Measurements from ENCODE around the gene NFILZ. TPM values are rescaled to one million over a fixed set of nuclear protein-coding genes. Genes with fewer than 3 reads are reported as not detected.

The NFILZ gene
- total RNA-seq, 1 experiment from 2014 or later = not detected

GRCh38 chr19:8665468-8666213 lies 35.2 kb downstream of the NFILZ start:
- H3K9me3 ChIP-seq (replicated peaks) = no peaks in the 10 kb centered on the region
- DNase-seq (ENCODE audit: low read depth in 1 of 2, low spot score in 2 of 2) = no peak
- H3K4me1 ChIP-seq (replicated peaks) = no peaks in the 10 kb centered on the region
- H3K36me3 ChIP-seq = no peaks in the 10 kb centered on the region
- no peaks in the 10 kb centered on the region for H3K27me3 ChIP-seq (replicated peaks)
- H3K4me3 ChIP-seq = no peak overlapping the region
- H3K27ac ChIP-seq = no peak overlapping the region

- H3K4me1 ChIP-seq (replicated peaks) = no peaks in the 10 kb centered on the region
- no peak for DNase-seq (ENCODE audit: low read depth in 1 of 2, low spot score in 2 of 2)
- H3K27ac ChIP-seq = no peak overlapping the region
- H3K27me3 ChIP-seq (replicated peaks) = no peaks in the 10 kb centered on the region
- no peaks in the 10 kb centered on the region for H3K36me3 ChIP-seq
- no peak overlapping the region for H3K4me3 ChIP-seq
- H3K9me3 ChIP-seq (replicated peaks) = no peaks in the 10 kb centered on the region
These were observed 36.5 kb downstream of the NFILZ start for GRCh38 chr19:8666814-8667405.

- Histone ChIP-seq H3K4me1 (replicated peaks) (no peaks in the 10 kb centered on the region), H3K36me3 (no peaks in the 10 kb centered on the region), H3K27ac (no peak overlapping the region), H3K4me3 (no peak overlapping the region), H3K9me3 (replicated peaks) (no peaks in the 10 kb centered on the region; the same call in 1 of the 2 replicates), H3K27me3 (replicated peaks) (no peaks in the 10 kb centered on the region)
- no peak for DNase-seq (ENCODE audit: low read depth in 1 of 2, low spot score in 2 of 2)
These were observed 43.0 kb downstream of the NFILZ start for GRCh38 chr19:8673276-8673891.

GRCh38 chr19:8675066-8675465 lies 44.6 kb downstream of the NFILZ start:
- H3K27me3 ChIP-seq (replicated peaks) = no peaks in the 10 kb centered on the region
- no peaks in the 10 kb centered on the region for H3K36me3 ChIP-seq
- no peaks in the 10 kb centered on the region for H3K4me1 ChIP-seq (replicated peaks)
- no peak for DNase-seq (ENCODE audit: low read depth in 1 of 2, low spot score in 2 of 2)
- H3K4me3 ChIP-seq = no peak overlapping the region
- no peak overlapping the region for H3K27ac ChIP-seq
- H3K9me3 ChIP-seq (replicated peaks) = no peaks in the 10 kb centered on the region; the same call in 1 of the 2 replicates

GRCh38 chr19:8678244-8678807 lies 47.9 kb downstream of the NFILZ start:
- Histone ChIP-seq H3K36me3 (no peaks in the 10 kb centered on the region), H3K4me1 (replicated peaks) (no peaks in the 10 kb centered on the region), H3K27me3 (replicated peaks) (no peaks in the 10 kb centered on the region), H3K27ac (no peak overlapping the region), H3K9me3 (replicated peaks) (no peaks in the 10 kb centered on the region; the same call in 1 of the 2 replicates), H3K4me3 (no peak overlapping the region)
- no peak for DNase-seq (ENCODE audit: low read depth in 1 of 2, low spot score in 2 of 2)

Other genes with a start within 250 kb of the NFILZ start
- gene RAB11B, start 240.3 kb upstream of the NFILZ start, total RNA-seq (2014; rRNA removed; shearing (Covaris generic)) = 5.6 and 9.1 TPM in 2 replicates
- gene MARCHF2, start 217.3 kb upstream of the NFILZ start, total RNA-seq (2014; rRNA removed; shearing (Covaris generic)) = 37.9 and 45.5 TPM in 2 replicates
- gene HNRNPM, start 185.7 kb upstream of the NFILZ start, total RNA-seq (2014; rRNA removed; shearing (Covaris generic)) = 125 and 127 TPM in 2 replicates
- not detected in 2 replicates for gene PRAM1, start 128.0 kb upstream of the NFILZ start, total RNA-seq (2014; rRNA removed; shearing (Covaris generic))
- 0.25 and 5.4 TPM in 2 replicates for gene ZNF414, start 116.5 kb upstream of the NFILZ start, total RNA-seq (2014; rRNA removed; shearing (Covaris generic))
- 0.37 and 0.94 TPM in 2 replicates for gene MYO1F, start 53.2 kb upstream of the NFILZ start, total RNA-seq (2014; rRNA removed; shearing (Covaris generic))
- 6.0 and 6.3 TPM in 2 replicates for gene ADAMTS10, start 19.9 kb upstream of the NFILZ start, total RNA-seq (2014; rRNA removed; shearing (Covaris generic))
- gene ACTL9, start 68.2 kb downstream of the NFILZ start, total RNA-seq (2014; rRNA removed; shearing (Covaris generic)) = not detected in 2 replicates
- not detected in 2 replicates for gene OR2Z1, start 91.0 kb downstream of the NFILZ start, total RNA-seq (2014; rRNA removed; shearing (Covaris generic))
- 16.2 and 30.2 TPM in 2 replicates for gene ZNF558, start 201.7 kb downstream of the NFILZ start, total RNA-seq (2014; rRNA removed; shearing (Covaris generic))
- gene MBD3L1, start 201.7 kb downstream of the NFILZ start, total RNA-seq (2014; rRNA removed; shearing (Covaris generic)) = not detected in 2 replicates

Data from SJSA1 (cell line).